Loucy (cell line): Measurements from ENCODE around the gene SCYL1.

ENCODE experiments used
- EZH2phosphoT487 ChIP-seq: fragments of 200-600 bp; IDR thresholded peaks from 2 replicates; pipeline ENCODE4 v1.6.1; 2018; ENCODE audit warnings: antibody characterized with exemption, mild to moderate bottlenecking, moderate library complexity, borderline replicate concordance
- TF ChIP-seq, protein P1 (sequence below): fragments of 200-600 bp; sonication (generic); conservative IDR thresholded peaks from 2 replicates; pipeline ENCODE4 v1.5.1; 2014; ENCODE audit warnings: mild to moderate bottlenecking, antibody characterized with exemption, low read length

DNA sequence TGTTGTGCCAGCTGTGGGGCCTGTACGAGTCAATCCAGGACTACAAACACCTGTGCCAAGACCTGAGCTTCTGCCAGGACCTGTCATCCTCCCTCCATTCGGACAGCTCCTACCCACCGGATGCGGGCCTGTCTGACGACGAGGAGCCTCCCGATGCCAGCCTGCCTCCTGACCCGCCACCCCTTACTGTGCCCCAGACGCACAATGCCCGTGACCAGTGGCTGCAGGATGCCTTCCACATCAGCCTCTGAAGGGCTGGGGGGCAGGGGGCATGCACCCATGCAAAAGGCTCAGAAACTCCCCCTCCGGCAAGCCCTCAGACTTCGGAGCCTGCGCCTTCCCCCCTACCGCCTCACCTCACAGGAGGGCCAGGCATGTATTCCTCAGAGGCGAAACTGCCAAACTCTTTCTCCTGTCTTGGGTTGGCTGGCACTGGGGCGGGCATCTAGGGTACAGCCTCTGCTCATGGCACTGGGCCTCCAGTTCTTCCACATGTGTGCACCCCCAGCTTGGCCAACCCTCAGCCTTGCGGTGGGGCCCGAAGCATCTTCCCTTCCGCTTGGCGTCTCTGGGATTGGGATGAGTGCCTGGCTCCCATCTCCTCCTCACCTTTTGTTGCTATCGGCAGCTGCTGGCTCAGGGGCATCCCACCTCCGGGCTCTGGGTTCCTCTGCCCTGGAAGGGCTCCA lies 48.7 kb downstream of the SCYL1 start:
- TF ChIP-seq, protein P1, sequence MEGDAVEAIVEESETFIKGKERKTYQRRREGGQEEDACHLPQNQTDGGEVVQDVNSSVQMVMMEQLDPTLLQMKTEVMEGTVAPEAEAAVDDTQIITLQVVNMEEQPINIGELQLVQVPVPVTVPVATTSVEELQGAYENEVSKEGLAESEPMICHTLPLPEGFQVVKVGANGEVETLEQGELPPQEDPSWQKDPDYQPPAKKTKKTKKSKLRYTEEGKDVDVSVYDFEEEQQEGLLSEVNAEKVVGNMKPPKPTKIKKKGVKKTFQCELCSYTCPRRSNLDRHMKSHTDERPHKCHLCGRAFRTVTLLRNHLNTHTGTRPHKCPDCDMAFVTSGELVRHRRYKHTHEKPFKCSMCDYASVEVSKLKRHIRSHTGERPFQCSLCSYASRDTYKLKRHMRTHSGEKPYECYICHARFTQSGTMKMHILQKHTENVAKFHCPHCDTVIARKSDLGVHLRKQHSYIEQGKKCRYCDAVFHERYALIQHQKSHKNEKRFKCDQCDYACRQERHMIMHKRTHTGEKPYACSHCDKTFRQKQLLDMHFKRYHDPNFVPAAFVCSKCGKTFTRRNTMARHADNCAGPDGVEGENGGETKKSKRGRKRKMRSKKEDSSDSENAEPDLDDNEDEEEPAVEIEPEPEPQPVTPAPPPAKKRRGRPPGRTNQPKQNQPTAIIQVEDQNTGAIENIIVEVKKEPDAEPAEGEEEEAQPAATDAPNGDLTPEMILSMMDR, result no peak
- TF ChIP-seq EZH2phosphoT487, result no peak
